ENCODE results near the gene LMX1B.

DNA sequence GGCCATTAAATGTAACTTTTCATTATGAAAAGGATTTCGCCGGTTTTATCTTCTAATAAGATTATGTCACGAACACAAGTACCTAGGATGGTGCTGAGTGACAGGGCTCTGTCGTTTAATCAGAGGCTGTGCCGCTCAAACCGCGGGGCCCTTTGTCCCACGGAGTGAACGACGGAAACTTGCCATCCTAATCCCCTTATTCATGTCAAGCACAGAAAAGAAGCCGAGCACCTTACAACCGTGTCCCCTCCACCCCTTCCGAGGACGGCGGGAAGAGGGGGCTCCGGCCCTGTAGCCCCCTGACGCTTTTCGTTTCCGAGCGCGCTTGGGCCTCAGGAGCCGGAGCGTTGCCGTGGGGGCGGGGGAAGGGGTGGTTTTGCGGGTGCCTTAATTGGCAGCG is 11.2 kb downstream of the LMX1B start:
- TF ChIP-seq CTCF (IDR thresholded peaks at IDR 0.05; ENCODE audit: extremely low read depth in 1 of 2, insufficient read depth in 1 of 2, low read depth in 1 of 2, low read length in 2 of 2) (no peak), POLR2A (IDR thresholded peaks at IDR 0.05; ENCODE audit: low read depth, low read length) (no peak), JUN (IDR thresholded peaks at IDR 0.05; ENCODE audit: borderline replicate concordance, insufficient read depth, insufficient read length, low read depth) (no peak)

All from endothelial cell of umbilical vein (primary cell).